SIG-M5 treated with dmso at 0.1 percent for 504 hours (cell line): Measurements from ENCODE around the gene SPEM2.

Experiments used
- DNase-seq: peaks from one replicate; lab custom pipeline; 2025; ENCODE audit not compliant: unreplicated experiment; lab: John Stamatoyannopoulos, UW

The SPEM2 gene

GRCh38 chr17:7425316-7425715, at the start of gene SPEM2:
Gene SPEM2 (plus strand): TSS chr17:7425616. CDS start chr17:7425689, 73 bp downstream.
- no peak for DNase-seq

GRCh38 chr17:7379134-7379533, 46.3 kb upstream of the SPEM2 start:
- DNase-seq: no peak

GRCh38 chr17:7380321-7380720, 45.1 kb upstream of the SPEM2 start:
- DNase-seq: no peak

GRCh38 chr17:7380855-7381683, 44.3 kb upstream of the SPEM2 start, which contains the start of gene TNK1:
Gene TNK1 (plus strand): TSS chr17:7381089. CDS start chr17:7382927, 1,838 bp downstream.
- DNase-seq: no peak

- no peak for DNase-seq
These were observed 42.5 kb upstream of the SPEM2 start for GRCh38 chr17:7382901-7383300.

GRCh38 chr17:7383371-7383741, 42.1 kb upstream of the SPEM2 start:
- DNase-seq: no peak

- peak; percentile 8 for DNase-seq
These were observed 41.5 kb upstream of the SPEM2 start for GRCh38 chr17:7383742-7384488.

GRCh38 chr17:7384489-7385081, 40.8 kb upstream of the SPEM2 start:
- no peak for DNase-seq

GRCh38 chr17:7388856-7389255, 36.6 kb upstream of the SPEM2 start:
- DNase-seq: no peak

GRCh38 chr17:7389924-7390910, 35.2 kb upstream of the SPEM2 start:
- DNase-seq: no peak

GRCh38 chr17:7391307-7391706, 34.1 kb upstream of the SPEM2 start:
- DNase-seq: no peak

GRCh38 chr17:7392696-7393612, 32.5 kb upstream of the SPEM2 start:
- DNase-seq: no peak

GRCh38 chr17:7393613-7394451, 31.6 kb upstream of the SPEM2 start:
- DNase-seq: no peak

GRCh38 chr17:7394452-7395191, 30.8 kb upstream of the SPEM2 start, which contains the start of gene PLSCR3:
Gene PLSCR3 (minus strand): TSS chr17:7394525. CDS start chr17:7394110, 415 bp downstream.
- DNase-seq: peak; percentile 73

GRCh38 chr17:7396147-7396546, 29.3 kb upstream of the SPEM2 start:
- no peak for DNase-seq

- DNase-seq: no peak
These were observed 26.8 kb upstream of the SPEM2 start for GRCh38 chr17:7398612-7399011.

- DNase-seq: no peak
These were observed 22.2 kb upstream of the SPEM2 start for GRCh38 chr17:7403043-7403726.

GRCh38 chr17:7403727-7403976, 21.8 kb upstream of the SPEM2 start:
- peak; percentile 77 for DNase-seq
